Cortex of kidney (tissue), 1 donor: Measurements from ENCODE around the gene MLH1.

Experiments
- DNase-seq: peaks from one replicate; lab custom pipeline; 2025; lab: John Stamatoyannopoulos, UW

Gene MLH1

DNA sequence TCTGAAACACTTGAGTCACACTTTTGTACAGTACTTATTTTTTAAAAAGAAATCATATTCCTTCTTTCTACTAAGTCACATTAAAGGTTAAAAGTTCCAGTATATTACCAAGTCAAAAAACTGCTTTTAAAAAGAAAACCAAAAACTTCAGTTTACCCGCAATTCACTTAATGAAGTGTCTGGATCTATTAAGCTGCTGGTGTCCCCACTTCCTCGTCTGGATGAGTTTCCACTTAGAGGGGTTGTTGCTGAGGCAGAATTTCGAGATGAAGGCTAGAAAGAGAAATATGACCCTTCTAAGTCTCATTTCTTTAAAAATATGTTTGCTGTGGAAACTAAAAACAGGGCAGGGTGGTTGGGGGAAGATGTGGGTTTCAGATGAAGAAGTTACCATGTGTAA lies 101.3 kb downstream of the MLH1 start:
- no peak for DNase-seq

DNA sequence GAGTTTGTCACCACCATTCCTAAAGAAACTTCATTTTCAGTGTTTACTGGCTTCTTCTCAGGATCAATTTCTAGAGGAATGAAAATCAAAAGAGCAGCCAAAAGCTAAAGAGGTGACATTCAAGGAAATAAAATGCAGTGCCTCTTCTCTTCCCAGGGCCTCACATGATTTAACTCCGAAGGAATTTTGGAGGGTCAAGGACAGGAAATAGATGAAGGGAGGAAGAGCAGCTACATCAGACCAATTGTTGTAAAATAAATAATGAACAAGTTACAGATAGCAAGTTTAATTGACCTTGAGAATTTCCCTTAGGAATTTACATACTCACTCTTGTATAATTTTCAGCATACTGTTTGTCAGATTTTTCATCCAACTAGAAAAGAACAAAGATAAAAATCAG lies 103.0 kb downstream of the MLH1 start:
- no peak for DNase-seq

DNA sequence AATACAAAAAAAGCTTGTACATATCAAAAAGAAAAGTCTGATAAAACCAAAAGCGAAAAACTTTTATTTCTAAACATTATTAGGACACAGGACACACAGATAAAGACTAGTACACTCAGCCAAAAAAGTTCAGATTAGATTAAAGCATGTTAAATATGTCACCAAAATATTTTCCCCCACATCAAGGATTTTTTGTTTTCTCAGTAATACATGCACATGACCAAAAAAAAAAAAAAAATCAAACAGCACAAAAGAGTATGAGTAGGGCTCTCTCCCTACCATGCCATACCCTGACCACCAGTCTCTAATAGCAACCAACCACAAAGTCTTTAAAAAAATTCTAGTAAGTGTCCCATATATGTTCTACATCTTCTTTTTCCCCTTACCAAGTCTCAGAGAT lies 103.7 kb downstream of the MLH1 start:
- DNase-seq, result no peak

DNA sequence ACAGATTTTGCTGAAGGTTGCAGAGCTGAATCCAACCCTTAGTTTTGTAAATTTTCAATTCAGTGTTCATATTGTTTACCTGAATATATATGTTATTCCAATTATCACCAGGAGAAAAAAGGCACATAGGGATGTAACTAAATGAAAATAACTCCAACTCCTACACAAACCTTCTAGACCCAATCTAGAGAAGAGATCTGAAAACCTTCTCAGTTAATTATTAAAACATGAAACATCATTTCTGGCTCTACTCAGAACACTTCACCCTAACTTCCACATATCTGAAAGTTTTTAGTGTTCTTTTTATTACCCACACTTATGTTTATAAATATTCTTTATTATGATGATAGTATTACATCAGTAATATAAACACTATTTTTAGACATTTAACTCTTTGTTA lies 104.5 kb downstream of the MLH1 start:
- no peak for DNase-seq

DNA sequence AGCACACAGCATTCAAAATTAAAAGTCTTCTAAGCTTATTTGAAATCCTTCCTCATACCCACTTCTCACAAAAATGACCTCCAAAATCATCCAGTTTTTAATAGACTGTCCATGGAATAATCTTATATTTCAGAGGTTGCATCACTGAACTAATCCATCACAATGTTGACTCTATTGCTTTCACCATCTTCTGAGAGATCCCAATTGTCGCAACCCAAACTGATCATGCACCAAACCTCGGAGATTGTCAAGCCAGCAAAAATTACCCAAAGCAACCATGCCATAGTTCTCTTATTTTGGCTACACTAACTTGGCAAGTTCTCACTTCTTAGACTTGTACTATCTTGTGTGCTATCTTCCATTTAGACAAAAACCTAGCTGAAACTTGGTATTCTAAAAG lies 105.6 kb downstream of the MLH1 start:
- no peak for DNase-seq

DNA sequence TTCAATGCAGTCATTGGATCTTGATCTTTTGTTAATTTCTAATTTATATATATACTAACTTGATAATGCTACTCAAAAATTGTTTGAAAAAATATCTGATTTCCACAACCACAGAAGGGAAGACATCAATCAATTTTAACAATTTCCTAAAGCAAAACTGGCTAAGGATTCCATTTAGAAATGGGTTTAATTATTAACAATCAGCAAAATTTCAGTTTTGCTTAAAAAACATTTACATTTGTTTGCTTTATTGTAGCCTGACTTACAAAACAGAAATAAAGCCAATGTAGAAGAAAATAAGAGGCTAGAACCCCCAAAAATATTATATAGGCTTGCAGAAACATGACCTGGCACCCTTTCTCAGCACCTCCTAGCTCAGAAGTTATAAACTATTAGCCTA lies 106.2 kb downstream of the MLH1 start:
- no peak for DNase-seq

DNA sequence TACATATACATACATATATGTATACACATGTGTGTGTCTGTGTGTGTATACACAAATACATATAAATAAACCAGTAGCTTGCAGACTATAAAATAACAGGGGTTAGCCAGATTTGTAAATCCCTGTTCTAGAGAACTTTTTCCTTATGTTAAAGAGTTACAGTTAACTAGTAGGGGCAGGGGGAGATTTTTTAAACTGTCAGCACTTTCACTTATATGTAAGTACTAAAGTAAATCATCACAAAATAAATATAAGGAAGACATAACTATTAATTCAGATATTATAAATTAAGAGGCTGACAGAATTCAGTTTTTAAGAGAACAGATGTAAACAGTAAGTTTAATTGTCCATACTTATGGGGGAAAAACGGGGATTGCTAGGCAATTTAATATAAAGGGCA lies 107.1 kb downstream of the MLH1 start:
- DNase-seq, result no peak
